Loucy (cell line): ENCODE results near the gene EDN3.

Experiments used
- H2AFZ ChIP-seq: fragments of 200-600 bp; sonication (generic); 2 replicates; pipeline ENCODE4 v1.6.0; 2016; ENCODE audit warnings: antibody characterized with exemption, mild to moderate bottlenecking, low read length, moderate library complexity
- H3F3A ChIP-seq: fragments of 200-600 bp; 2 replicates; pipeline ENCODE4 v1.6.0; 2016; ENCODE audit warnings: antibody characterized with exemption, low read depth, mild to moderate bottlenecking
- H3K27me3 ChIP-seq: fragments of 200-600 bp; sonication (generic); 2 replicates; pipeline ENCODE4 v1.6.1; 2014; ENCODE audit warnings: low read length, mild to moderate bottlenecking; ENCODE audit not compliant: insufficient read depth, poor library complexity, severe bottlenecking
- H3K36me3 ChIP-seq: fragments of 200-600 bp; sonication (generic); 2 replicates; pipeline ENCODE4 v1.6.1; 2016; ENCODE audit warnings: low read length; ENCODE audit not compliant: insufficient read depth
- H3K4me1 ChIP-seq: fragments of 200-600 bp; sonication (generic); 2 replicates; pipeline ENCODE4 v1.5.1; 2014; ENCODE audit warnings: low read length, mild to moderate bottlenecking; ENCODE audit not compliant: insufficient read depth, poor library complexity, severe bottlenecking
- H3K4me2 ChIP-seq: fragments of 200-600 bp; sonication (generic); 2 replicates; pipeline ENCODE4 v1.6.0; 2014; ENCODE audit warnings: antibody characterized with exemption, low read length, low read depth, mild to moderate bottlenecking; ENCODE audit not compliant: poor library complexity, severe bottlenecking
- H3K4me3 ChIP-seq: fragments of 200-600 bp; sonication (generic); 2 replicates; pipeline ENCODE4 v1.5.1; 2014; ENCODE audit warnings: low read length, mild to moderate bottlenecking, mixed read lengths; ENCODE audit not compliant: poor library complexity, severe bottlenecking
- H3K79me2 ChIP-seq: fragments of 200-600 bp; sonication (generic); 2 replicates; pipeline ENCODE4 v1.6.1; 2014; ENCODE audit warnings: low read length; ENCODE audit not compliant: insufficient read depth
- H3K9ac ChIP-seq: fragments of 200-600 bp; sonication (generic); 2 replicates; pipeline ENCODE4 v1.6.0; 2014; ENCODE audit warnings: mild to moderate bottlenecking, low read depth, low read length, moderate library complexity; ENCODE audit not compliant: poor library complexity, severe bottlenecking
- H3K9me2 ChIP-seq: fragments of 200-600 bp; sonication (generic); replicated peaks from 2 replicates; pipeline ENCODE4 v1.6.1; 2016; ENCODE audit warnings: low read depth, low read length, mixed read lengths
- H3K9me3 ChIP-seq: fragments of 200-600 bp; sonication (generic); 2 replicates; pipeline ENCODE4 v1.6.1; 2014; ENCODE audit warnings: mild to moderate bottlenecking, antibody characterized with exemption, low read length, low read depth; ENCODE audit not compliant: insufficient read depth
- H4K20me1 ChIP-seq: fragments of 200-600 bp; sonication (generic); 2 replicates; pipeline ENCODE4 v1.6.0; 2014; ENCODE audit warnings: antibody characterized with exemption, low read length, mild to moderate bottlenecking; ENCODE audit not compliant: insufficient read depth, poor library complexity, severe bottlenecking
- EZH2phosphoT487 ChIP-seq: fragments of 200-600 bp; IDR thresholded peaks from 2 replicates; pipeline ENCODE4 v1.6.1; 2018; ENCODE audit warnings: antibody characterized with exemption, mild to moderate bottlenecking, moderate library complexity, borderline replicate concordance
- TF ChIP-seq, protein P1 (sequence below): fragments of 200-600 bp; sonication (generic); conservative IDR thresholded peaks from 2 replicates; pipeline ENCODE4 v1.5.1; 2014; ENCODE audit warnings: mild to moderate bottlenecking, antibody characterized with exemption, low read length

EDN3 gene

DNA sequence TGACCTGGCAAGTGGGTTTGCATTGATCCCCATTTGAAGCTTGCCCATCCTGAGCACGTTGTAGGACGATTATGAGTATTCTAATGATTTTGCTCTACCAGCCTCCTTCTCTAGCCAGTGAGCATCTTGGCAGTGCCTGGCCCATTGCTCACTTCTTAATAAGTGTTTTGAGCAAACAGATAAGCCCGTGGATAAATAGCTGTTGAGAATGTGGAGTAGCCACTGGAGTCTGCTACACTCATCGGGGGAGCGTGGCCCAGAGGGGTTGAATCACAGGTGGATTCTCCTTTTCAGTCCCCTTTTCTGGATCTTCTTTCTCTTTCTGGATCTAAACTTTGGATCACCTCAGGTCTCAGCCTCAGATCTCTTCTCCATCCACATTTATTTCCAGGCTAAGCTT, 15.9 kb upstream of the EDN3 start:
- Histone ChIP-seq H3K4me1 (no peaks in the 10 kb centered on the region), H2AFZ (no peak overlapping the region), H3K9me3 (no peaks in the 10 kb centered on the region), H3K9me2 (no peaks in the 10 kb centered on the region), H3K36me3 (no peaks in the 10 kb centered on the region), H3K4me2 (no peak overlapping the region), H3F3A (no peaks in the 10 kb centered on the region), H3K79me2 (no peaks in the 10 kb centered on the region), H3K4me3 (no peak overlapping the region), H4K20me1 (no peaks in the 10 kb centered on the region), H3K27me3 (no peaks in the 10 kb centered on the region), H3K9ac (no peak overlapping the region)
- TF ChIP-seq, protein P1, sequence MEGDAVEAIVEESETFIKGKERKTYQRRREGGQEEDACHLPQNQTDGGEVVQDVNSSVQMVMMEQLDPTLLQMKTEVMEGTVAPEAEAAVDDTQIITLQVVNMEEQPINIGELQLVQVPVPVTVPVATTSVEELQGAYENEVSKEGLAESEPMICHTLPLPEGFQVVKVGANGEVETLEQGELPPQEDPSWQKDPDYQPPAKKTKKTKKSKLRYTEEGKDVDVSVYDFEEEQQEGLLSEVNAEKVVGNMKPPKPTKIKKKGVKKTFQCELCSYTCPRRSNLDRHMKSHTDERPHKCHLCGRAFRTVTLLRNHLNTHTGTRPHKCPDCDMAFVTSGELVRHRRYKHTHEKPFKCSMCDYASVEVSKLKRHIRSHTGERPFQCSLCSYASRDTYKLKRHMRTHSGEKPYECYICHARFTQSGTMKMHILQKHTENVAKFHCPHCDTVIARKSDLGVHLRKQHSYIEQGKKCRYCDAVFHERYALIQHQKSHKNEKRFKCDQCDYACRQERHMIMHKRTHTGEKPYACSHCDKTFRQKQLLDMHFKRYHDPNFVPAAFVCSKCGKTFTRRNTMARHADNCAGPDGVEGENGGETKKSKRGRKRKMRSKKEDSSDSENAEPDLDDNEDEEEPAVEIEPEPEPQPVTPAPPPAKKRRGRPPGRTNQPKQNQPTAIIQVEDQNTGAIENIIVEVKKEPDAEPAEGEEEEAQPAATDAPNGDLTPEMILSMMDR, result no peak
- TF ChIP-seq EZH2phosphoT487, result no peak

- Histone ChIP-seq H3K4me3 (no peak overlapping the region), H3K4me1 (no peaks in the 10 kb centered on the region), H3K9me2 (no peaks in the 10 kb centered on the region), H4K20me1 (no peaks in the 10 kb centered on the region), H3K4me2 (no peak overlapping the region), H3F3A (no peaks in the 10 kb centered on the region), H3K9ac (no peak overlapping the region), H2AFZ (no peak overlapping the region), H3K36me3 (no peaks in the 10 kb centered on the region), H3K79me2 (no peaks in the 10 kb centered on the region), H3K9me3 (no peaks in the 10 kb centered on the region), H3K27me3 (no peaks in the 10 kb centered on the region)
- TF ChIP-seq, protein P1, result no peak
- no peak for TF ChIP-seq EZH2phosphoT487
Measured at GRCh38 chr20:59289994-59290393, 10.4 kb upstream of the EDN3 start.

DNA sequence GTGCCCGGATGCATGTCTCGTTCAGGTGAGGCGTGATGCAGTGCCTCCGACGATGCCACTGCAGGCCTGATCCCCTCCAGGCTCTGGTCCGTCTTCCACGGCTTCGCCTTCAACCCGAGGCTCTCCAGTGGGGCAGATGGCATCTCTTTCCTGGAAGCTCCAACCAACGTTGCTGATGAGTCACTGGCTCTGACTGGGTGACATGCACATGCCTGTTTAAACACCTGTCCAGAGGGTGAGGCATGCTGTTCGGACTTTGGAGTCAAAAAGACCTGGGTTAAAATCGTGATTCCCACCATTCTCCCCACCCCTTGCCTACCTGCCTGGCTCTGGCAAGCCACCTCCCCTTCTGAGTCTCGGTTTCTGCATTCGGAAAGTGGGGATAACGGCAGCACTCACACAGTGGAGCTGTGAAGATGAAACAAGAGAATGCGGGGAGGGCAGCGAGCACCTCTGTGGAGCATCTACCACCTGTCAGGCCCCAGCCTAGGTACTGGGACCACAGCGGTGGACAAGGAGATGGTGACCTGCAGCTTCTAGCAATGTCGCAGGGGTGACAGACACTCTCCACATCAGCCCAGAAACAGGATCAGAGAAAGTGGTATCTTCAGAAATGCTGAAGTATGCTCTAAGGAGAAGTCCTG, 8.5 kb upstream of the EDN3 start:
- TF ChIP-seq EZH2phosphoT487, result no peak
- TF ChIP-seq, protein P1, result no peak

More for the DNA sequence above, 8.5 kb upstream of the EDN3 start:
- Histone ChIP-seq H2AFZ (no peak overlapping the region), H3K4me1 (no peaks in the 10 kb centered on the region), H4K20me1 (no peaks in the 10 kb centered on the region), H3K4me2 (no peak overlapping the region), H3K9me3 (no peaks in the 10 kb centered on the region), H3F3A (no peaks in the 10 kb centered on the region), H3K4me3 (no peak overlapping the region), H3K9me2 (no peaks in the 10 kb centered on the region), H3K79me2 (no peaks in the 10 kb centered on the region), H3K36me3 (no peaks in the 10 kb centered on the region), H3K9ac (no peak overlapping the region), H3K27me3 (no peaks in the 10 kb centered on the region)
